HG03066 (cell line): Measurements from ENCODE around the gene R3HDM1.
"Not testable (repeated sequence)": the region's sequence is repeated elsewhere in the genome, so short reads cannot be mapped to it uniquely, and the experiment has no call there.

Experiments
- ATAC-seq: cut with Tn5 transposase; IDR thresholded peaks from one replicate; pipeline ENCODE4 v1.9.1; 2021; ENCODE audit warnings: low read depth; ENCODE audit not compliant: unreplicated experiment

R3HDM1 gene

DNA sequence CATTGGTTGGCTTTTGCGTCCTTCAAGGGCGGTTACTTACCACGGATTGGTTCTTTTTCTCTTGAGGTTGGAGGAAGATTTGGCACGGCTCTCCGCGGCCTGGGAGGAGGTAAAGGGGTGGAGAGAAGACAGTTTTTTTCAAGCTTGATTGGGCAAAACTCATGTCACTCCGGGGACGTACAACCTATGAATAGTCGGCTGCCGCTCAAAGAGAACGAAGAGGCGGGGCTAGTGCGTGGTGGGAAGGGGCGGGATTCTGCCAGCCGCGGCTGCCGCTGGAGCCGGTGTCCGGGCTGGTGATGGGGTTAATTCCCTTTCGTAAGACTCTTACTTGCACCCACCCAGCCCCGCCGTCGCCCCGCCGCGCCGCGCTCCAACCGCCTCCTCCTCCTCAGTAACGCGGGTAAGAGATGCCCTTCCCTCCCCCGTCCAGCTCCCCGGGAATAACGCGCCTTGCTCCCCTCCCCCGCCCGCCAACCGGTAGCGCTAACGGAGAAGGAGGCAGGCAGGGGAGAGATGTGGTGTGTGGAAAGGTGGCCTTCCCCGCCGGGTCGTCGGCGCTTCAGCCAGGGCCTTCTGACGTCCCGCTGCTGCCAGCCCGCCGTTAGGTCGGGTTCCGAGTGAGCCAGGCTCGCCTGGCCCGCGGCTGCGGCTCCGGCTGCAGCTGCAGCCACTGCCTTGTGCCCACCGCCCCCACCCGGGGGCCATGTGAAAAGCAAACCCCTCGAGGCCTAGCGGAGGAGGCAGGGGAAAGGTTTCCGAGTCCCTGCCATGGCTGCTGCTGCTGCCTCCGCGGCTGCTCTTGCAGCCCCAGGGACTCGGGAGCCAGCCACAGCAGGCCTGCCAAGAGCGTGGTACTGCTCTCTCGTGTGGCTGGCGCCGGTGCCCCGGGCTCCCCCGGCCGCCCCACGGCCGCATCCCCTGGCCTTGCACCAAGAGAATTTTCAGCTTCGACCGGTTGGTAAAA, at the start of gene R3HDM1:
TSS of gene R3HDM1 (plus strand) at position 254 of the 967 bp plus-strand sequence. CDS start 73,362 bp downstream, outside the sequence.
- ATAC-seq: peak; percentile 80

DNA sequence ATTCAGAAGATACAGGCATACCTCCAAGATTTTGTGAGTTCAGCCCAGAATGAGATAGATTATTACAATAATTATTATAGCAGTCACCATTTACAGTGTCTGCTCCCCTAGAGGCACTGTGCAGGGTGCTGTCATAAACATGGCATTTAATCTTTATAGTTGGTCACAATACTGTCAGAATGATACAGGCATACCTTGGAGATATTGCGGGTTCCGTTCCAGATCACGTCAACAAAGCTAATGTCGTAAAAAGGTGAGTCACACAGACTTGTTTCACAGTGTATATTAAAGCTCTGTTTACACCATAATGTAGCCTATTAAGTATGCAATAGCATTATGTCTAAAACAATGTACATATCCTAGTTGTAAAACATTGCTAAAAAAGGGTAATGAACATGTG, 45.8 kb upstream of the R3HDM1 start:
- no peak for ATAC-seq

DNA sequence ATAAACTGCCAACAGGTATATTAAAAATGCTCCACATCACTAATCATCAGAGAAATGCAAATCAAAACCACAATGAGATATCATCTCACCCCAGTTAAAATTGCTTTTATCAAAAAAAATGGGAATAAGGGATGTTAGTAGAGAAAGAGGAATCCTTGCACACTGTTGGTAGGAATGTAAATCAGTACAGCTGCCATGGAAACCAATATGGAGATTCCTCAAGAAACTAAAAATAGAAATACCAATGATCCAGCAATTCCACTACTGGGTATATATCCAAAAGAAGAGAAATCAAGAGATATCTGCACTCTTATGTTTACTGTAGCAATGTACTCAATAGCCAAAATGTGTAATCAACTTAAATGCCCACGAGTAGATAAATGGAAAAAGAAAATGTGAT, 40.9 kb upstream of the R3HDM1 start:
- no peak for ATAC-seq

- no peak for ATAC-seq
Observed at GRCh38 chr2:135494503-135494902, 36.8 kb upstream of the R3HDM1 start.

DNA sequence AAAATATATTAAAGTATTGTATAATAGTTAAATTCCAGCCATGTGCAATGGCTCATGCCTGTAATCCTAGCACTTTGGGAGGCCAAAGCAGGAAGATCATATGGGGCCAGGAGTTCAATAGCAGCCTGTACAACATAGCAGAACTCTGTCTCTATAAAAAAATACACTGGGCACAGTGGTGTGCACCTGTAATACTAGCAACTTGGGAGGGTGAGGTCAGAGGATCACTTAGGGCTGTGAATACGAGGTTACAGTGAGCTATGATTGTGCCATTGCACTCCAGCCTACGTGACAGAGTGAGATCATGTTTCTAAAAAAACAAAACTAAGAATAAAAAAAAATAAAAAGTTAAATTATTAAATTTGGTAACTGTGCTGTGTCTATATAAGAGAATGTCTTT, 36.4 kb upstream of the R3HDM1 start:
- ATAC-seq: no peak

DNA sequence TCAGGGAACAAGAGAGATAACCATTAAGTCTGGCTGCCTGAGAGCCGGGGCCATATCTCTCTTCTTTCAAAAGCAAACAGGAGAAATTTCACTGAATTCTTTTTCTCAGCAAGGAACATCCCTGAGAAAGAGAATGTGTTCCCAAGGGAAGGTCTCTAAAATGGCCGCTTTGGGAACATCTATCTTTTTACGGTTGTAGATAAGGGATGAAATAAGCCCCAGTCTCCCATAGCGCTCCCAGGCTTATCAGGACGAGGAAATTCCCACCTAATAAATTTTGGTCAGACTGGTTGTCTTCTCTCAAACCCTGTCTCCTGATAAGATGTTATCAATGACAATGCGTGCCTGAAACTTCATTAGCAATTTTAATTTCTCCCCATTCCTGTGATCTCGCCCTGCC, 32.7 kb upstream of the R3HDM1 start:
- not testable (repeated sequence) for ATAC-seq

- ATAC-seq: no peak
Observed at GRCh38 chr2:135504811-135505210, 26.5 kb upstream of the R3HDM1 start.

GRCh38 chr2:135510577-135510976, 20.7 kb upstream of the R3HDM1 start:
- ATAC-seq: no peak

- no peak for ATAC-seq
Observed at GRCh38 chr2:135512099-135512498, 19.2 kb upstream of the R3HDM1 start.

DNA sequence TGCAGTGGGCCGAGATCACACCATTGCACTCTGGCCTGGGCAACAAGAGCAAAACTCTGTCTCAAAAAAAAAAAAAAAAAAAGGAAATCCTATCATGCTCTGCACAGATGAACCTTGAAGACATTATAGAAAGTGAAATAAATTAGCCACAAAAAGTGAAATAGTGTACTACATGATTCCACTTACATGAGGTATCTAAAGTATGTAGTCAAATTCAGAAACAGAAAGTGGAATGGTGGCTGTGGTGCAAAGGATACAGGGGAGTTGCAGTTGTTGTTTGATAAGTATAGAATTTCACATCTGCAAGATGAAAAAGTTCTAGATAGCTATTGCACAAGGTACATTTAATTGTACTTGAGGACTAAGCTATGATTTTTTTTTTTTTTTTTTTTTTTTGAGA, 5.5 kb upstream of the R3HDM1 start:
- ATAC-seq: no peak

GRCh38 chr2:135528006-135528405, 3.3 kb upstream of the R3HDM1 start:
- ATAC-seq: no peak

DNA sequence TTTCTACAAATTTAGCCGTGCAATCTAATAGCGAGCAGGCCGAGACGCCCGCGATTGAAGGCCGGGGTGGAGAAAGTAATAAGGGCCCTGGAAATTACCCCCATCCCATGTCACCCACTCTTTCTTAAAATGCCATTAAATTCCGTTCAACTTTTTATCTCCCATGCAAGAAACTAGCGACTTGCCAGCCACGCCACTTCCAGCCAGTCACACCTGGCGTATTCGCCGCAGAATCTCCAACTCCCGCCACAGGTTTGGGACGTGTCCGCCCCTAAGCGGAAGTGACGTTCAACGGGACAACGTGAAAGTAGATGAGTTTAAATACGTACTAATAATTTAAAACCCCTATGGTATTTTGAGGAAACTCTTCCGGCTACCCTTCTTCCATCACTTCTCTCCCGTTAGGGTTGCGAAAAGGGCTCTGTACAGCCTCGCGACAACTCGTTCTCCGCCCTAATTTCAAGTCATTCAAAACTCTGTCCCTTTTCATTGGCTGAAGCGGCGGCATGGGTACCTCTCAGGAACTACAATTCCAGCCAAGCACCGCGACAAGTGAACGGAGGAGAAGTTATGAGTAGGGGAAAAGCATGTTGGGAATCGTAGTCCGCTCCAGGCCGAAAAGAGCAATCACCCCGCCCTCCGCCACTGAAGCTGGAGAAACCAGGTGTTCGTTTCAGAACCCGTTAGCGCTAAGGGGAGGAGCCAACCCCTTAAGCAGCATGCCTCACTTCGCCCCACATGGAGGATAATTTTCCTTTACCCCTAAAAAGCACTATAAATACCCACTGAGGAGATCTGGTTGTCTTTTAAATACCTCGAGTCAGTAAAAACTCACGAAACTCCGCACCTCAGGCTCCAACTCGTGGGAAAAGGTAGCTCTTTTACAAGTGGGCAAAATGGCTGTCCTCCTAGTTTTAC, 712 bp upstream of the R3HDM1 start, which contains the start of gene ZRANB3:
TSS of gene ZRANB3 (minus strand) at position 906 of the 918 bp plus-strand sequence.
- ATAC-seq: peak; percentile 59

DNA sequence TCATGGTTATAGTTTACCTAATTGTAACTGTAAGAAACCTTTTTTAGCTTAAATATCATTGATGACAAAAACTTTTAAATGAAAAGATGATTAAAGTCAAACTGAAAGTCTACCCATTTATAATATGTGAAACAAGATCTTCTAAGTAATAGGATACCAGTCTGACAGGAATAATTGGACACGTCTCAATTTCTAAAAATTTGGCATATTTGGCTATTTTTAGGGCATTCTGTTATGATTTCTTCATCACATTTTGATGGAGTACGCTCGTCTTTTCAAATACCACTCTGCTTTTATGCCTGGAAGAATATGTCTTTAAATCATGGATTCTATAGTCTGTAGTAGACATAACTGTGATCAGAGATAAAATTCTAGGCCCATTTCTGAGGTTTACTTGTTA, 1.3 kb downstream of the R3HDM1 start:
- no peak for ATAC-seq

DNA sequence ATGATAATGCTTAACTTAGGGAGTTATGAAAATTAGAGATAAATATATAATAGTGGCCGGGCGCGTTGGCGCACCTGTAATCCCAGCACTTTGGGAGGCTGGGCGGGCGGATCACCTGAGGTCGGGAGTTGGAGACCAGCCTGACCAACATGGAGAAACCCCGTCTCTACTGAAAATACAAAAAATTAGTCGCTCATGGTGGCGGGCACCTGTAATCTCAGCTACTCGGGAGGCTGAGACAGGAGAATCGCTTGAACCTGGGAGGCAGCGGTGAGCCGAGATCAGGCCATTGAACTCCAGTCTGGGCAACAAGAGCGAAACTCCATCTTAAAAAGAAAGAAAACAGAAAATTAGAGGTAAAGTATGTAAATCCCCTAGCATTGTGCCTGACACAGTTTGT, 2.3 kb downstream of the R3HDM1 start:
- ATAC-seq: not testable (repeated sequence)

- no peak for ATAC-seq
Observed at GRCh38 chr2:135546436-135546835, 15.2 kb downstream of the R3HDM1 start.

GRCh38 chr2:135547311-135547710, 16.0 kb downstream of the R3HDM1 start:
- no peak for ATAC-seq

DNA sequence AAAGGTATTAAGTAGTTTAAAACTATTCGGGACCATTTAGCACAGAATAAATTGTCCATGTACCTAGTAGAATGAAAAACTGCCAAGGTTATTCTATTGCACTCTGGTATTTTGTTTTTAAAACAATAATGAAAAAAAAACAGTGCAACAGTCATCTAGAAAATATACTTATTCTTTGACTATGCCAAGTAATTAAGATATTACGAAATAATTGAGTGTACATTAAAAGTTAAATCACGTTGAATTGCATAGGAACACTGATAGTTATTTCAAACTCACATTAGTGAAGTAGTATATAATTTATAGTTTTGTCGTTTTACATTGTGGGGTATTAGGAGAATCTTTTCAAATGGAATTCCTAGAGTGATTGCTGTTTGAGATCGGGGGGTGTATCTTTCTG, 20.1 kb downstream of the R3HDM1 start:
- ATAC-seq: no peak

GRCh38 chr2:135552887-135553286, 21.6 kb downstream of the R3HDM1 start:
- no peak for ATAC-seq

- no peak for ATAC-seq
Observed at GRCh38 chr2:135555311-135555710, 24.0 kb downstream of the R3HDM1 start.

DNA sequence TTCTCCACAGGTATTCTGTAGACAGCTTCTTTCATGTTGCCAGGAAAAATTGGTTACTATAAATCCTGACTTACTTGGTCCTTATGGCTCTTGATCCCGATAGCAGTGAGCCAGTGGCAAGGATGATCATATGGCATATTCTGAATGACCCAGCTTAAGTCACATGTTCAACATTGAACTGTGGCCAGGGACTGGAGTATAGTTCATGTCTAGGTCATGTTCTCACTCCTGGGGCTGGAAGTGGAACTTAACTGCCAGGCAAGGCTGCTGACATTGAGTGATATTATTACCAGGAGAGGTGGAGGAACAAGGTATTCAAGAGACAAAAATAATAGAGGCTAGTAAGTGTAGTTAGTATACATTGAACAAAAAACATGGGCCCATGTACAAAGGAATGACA, 26.2 kb downstream of the R3HDM1 start:
- no peak for ATAC-seq

GRCh38 chr2:135561925-135562324, 30.6 kb downstream of the R3HDM1 start:
- ATAC-seq: no peak
